ENCODE data around the gene AMMECR1L. TPM values are rescaled to one million over a fixed set of nuclear protein-coding genes. Genes with fewer than 3 reads are reported as not detected.

The AMMECR1L gene
- total and polyA plus RNA-seq, 10 of the 15 experiments (the other 5 are each of a cell fraction or from before 2014, with no cell fraction given): 2.7 to 12.1 (median 8.0) TPM

DNA sequence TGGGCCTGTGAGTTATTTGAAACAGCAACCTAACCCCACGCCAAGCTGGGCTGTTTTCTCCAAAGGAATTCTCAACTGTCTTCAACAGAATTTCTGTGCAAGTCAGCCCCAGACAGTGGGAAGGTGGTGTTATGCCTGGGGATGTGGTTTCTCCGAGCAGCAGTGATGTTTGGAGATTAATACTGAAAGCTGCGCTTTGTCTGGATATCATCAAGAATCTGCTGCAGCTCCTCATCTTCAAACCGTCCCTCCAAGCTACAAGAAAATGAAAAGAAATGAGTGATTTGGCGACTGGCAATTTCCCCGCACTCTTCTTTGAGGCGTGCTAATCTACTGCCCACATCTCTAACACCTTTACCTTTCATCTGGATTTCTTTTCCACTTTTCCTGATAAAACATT lies 37.8 kb downstream of the AMMECR1L start:
- ATAC-seq: no peak
- POLR2A ChIA-PET: interaction anchor here (1.0 to 1.2 kb wide), 2 partner anchors 9 to 13 kb away, joined by 3 read pairs; no protein-coding TSS in a partner anchor

DNA sequence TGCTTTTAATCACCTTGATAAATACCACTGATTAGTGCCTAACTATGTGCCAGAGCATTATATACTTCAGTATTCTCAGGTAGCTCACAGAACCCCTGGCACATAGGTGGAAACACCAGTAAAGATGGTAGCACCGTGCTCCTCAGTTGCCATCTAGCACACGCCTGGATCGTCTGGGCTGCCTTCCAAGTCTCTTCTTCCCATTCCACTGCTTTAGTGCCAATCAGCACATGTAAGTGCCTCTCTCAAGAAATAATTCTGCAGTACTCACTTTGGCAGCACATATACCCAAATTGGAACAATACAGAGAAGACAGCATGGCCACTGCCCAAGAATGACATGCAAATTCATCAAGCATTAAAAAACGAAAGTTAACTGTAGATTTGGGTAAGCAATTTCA lies 40.8 kb downstream of the AMMECR1L start:
- Histone ChIP-seq H3K4me1 (ENCODE audit: control insufficient read depth, insufficient read depth, low read length) (no peaks in the 10 kb centered on the region), H3K27me3 (replicated peaks in 1 of 2; ENCODE audit: control insufficient read depth in 2 of 2, insufficient read depth in 2 of 2, low read length in 1 of 2) (no peaks in the 10 kb centered on the region), H3K4me3 (no peak overlapping the region), H4K20me1 (ENCODE audit: control insufficient read depth, insufficient read depth) (peaks cover 2% of the 10 kb centered on the region; the same call in 1 of the 2 replicates), H3K79me2 (ENCODE audit: control insufficient read depth, insufficient read depth, low read length) (no peaks in the 10 kb centered on the region), H2AFZ (ENCODE audit: control insufficient read depth, low read depth, low read length) (no peak overlapping the region), H3K36me3 (ENCODE audit: control insufficient read depth in 2 of 2, insufficient read depth in 2 of 2, low read length in 1 of 2) (peaks cover 7 to 23% of the 10 kb centered on the region in 2 experiments), H3K9ac (ENCODE audit: control insufficient read depth, insufficient read depth, low read length) (no peak overlapping the region), H3K4me2 (ENCODE audit: control insufficient read depth, insufficient read depth) (no peak overlapping the region), H3K9me3 (replicated peaks; ENCODE audit: control insufficient read depth, insufficient read depth, low read length) (no peaks in the 10 kb centered on the region), H3K27ac (ENCODE audit: control insufficient read depth, insufficient read depth) (no peak overlapping the region)
- FAIRE-seq: no peak
- POLR2A ChIA-PET: interaction anchor here (1.0 kb wide), 1 partner anchor 15 kb away, joined by 3 read pairs; no protein-coding TSS in a partner anchor
- DNase-seq (ENCODE audit: low read depth, low spot score): no peak
- 75% methylated on average over 4 of the region's 4 CpGs for WGBS (ENCODE audit: insufficient coverage, insufficient replicate concordance, low lambda C conversion rate, missing lambda C conversion rate)
- SMC1A ChIA-PET (ENCODE audit: uncharacterized antibody, unreplicated experiment): interaction anchor here (1.2 kb wide), 1 partner anchor 15 kb away, joined by 3 read pairs; no protein-coding TSS in a partner anchor
- intact Hi-C loops (cut with micrococcal nuclease; ENCODE audit: unreplicated experiment) (no loop called here), in situ Hi-C loops (cut with MboI) (no loop called here)
- TSS peak; percentile 14 for BruUV-seq (replicated peaks)
- CTCF ChIA-PET: interaction anchor here (0.6 to 1.1 kb wide), 2 partner anchors 8 to 13 kb away, joined by 3 read pairs; no protein-coding TSS in a partner anchor
- RAD21 ChIA-PET (ENCODE audit: unreplicated experiment): interaction anchor here (0.6 kb wide), 1 partner anchor 62 kb away, joined by 4 read pairs; no protein-coding TSS in a partner anchor
- no peak for ATAC-seq
- TF ChIP-seq, protein P1, sequence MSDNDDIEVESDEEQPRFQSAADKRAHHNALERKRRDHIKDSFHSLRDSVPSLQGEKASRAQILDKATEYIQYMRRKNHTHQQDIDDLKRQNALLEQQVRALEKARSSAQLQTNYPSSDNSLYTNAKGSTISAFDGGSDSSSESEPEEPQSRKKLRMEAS (IDR thresholded peaks at IDR 0.05; ENCODE audit: low read depth, low read length): no peak
- TF ChIP-seq, protein P2, sequence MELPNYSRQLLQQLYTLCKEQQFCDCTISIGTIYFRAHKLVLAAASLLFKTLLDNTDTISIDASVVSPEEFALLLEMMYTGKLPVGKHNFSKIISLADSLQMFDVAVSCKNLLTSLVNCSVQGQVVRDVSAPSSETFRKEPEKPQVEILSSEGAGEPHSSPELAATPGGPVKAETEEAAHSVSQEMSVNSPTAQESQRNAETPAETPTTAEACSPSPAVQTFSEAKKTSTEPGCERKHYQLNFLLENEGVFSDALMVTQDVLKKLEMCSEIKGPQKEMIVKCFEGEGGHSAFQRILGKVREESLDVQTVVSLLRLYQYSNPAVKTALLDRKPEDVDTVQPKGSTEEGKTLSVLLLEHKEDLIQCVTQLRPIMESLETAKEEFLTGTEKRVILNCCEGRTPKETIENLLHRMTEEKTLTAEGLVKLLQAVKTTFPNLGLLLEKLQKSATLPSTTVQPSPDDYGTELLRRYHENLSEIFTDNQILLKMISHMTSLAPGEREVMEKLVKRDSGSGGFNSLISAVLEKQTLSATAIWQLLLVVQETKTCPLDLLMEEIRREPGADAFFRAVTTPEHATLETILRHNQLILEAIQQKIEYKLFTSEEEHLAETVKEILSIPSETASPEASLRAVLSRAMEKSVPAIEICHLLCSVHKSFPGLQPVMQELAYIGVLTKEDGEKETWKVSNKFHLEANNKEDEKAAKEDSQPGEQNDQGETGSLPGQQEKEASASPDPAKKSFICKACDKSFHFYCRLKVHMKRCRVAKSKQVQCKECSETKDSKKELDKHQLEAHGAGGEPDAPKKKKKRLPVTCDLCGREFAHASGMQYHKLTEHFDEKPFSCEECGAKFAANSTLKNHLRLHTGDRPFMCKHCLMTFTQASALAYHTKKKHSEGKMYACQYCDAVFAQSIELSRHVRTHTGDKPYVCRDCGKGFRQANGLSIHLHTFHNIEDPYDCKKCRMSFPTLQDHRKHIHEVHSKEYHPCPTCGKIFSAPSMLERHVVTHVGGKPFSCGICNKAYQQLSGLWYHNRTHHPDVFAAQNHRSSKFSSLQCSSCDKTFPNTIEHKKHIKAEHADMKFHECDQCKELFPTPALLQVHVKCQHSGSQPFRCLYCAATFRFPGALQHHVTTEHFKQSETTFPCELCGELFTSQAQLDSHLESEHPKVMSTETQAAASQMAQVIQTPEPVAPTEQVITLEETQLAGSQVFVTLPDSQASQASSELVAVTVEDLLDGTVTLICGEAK (IDR thresholded peaks at IDR 0.05; ENCODE audit: borderline replicate concordance): no peak
- TF ChIP-seq HCFC1 (IDR thresholded peaks at IDR 0.05; ENCODE audit: low read length) (no peak), YY1 (IDR thresholded peaks at IDR 0.05; ENCODE audit: low read depth, low read length) (no peak), STAT1 (conservative IDR thresholded peaks at IDR 0.05) (no peak)
- TF ChIP-seq, protein P3, sequence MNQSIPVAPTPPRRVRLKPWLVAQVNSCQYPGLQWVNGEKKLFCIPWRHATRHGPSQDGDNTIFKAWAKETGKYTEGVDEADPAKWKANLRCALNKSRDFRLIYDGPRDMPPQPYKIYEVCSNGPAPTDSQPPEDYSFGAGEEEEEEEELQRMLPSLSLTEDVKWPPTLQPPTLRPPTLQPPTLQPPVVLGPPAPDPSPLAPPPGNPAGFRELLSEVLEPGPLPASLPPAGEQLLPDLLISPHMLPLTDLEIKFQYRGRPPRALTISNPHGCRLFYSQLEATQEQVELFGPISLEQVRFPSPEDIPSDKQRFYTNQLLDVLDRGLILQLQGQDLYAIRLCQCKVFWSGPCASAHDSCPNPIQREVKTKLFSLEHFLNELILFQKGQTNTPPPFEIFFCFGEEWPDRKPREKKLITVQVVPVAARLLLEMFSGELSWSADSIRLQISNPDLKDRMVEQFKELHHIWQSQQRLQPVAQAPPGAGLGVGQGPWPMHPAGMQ (IDR thresholded peaks at IDR 0.05; ENCODE audit: borderline replicate concordance): no peak
- TF ChIP-seq, protein P4, sequence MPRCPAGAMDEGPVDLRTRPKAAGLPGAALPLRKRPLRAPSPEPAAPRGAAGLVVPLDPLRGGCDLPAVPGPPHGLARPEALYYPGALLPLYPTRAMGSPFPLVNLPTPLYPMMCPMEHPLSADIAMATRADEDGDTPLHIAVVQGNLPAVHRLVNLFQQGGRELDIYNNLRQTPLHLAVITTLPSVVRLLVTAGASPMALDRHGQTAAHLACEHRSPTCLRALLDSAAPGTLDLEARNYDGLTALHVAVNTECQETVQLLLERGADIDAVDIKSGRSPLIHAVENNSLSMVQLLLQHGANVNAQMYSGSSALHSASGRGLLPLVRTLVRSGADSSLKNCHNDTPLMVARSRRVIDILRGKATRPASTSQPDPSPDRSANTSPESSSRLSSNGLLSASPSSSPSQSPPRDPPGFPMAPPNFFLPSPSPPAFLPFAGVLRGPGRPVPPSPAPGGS (IDR thresholded peaks at IDR 0.05; ENCODE audit: borderline replicate concordance, insufficient read depth, low read depth, low read length, poor library complexity, severe bottlenecking): no peak

More for the DNA sequence above, 37.8 kb downstream of the AMMECR1L start:
- Histone ChIP-seq H3K4me1 (ENCODE audit: control insufficient read depth, insufficient read depth, low read length) (no peaks in the 10 kb centered on the region), H3K4me2 (ENCODE audit: control insufficient read depth, insufficient read depth) (no peak overlapping the region), H3K27ac (ENCODE audit: control insufficient read depth, insufficient read depth) (no peak overlapping the region), H3K36me3 (ENCODE audit: control insufficient read depth in 2 of 2, insufficient read depth in 2 of 2, low read length in 1 of 2) (peaks cover 7 to 24% of the 10 kb centered on the region in 2 experiments), H4K20me1 (ENCODE audit: control insufficient read depth, insufficient read depth) (peaks cover 2% of the 10 kb centered on the region; the same call in 1 of the 2 replicates), H2AFZ (ENCODE audit: control insufficient read depth, low read depth, low read length) (no peak overlapping the region), H3K9ac (ENCODE audit: control insufficient read depth, insufficient read depth, low read length) (no peak overlapping the region), H3K79me2 (ENCODE audit: control insufficient read depth, insufficient read depth, low read length) (peaks cover 17% of the 10 kb centered on the region), H3K9me3 (replicated peaks; ENCODE audit: control insufficient read depth, insufficient read depth, low read length) (no peaks in the 10 kb centered on the region), H3K4me3 (no peak overlapping the region), H3K27me3 (replicated peaks in 1 of 2; ENCODE audit: control insufficient read depth in 2 of 2, insufficient read depth in 2 of 2, low read length in 1 of 2) (no peaks in the 10 kb centered on the region)
- SMC1A ChIA-PET (ENCODE audit: uncharacterized antibody, unreplicated experiment): interaction anchor here (0.8 kb wide), 1 partner anchor 18 kb away, joined by 4 read pairs; no protein-coding TSS in a partner anchor
- no peak for DNase-seq (ENCODE audit: low read depth, low spot score)
- no TSS peak for BruUV-seq (replicated peaks)
- TF ChIP-seq RB1 (IDR thresholded peaks at IDR 0.05; ENCODE audit: borderline replicate concordance): no peak
- TF ChIP-seq KLF5 (IDR thresholded peaks at IDR 0.05; ENCODE audit: partially characterized antibody): no peak
- TF ChIP-seq KAT2A (conservative IDR thresholded peaks at IDR 0.05; ENCODE audit: control insufficient read depth, low read depth, low read length): no peak
- no peak for TF ChIP-seq NFYA (IDR thresholded peaks at IDR 0.05; ENCODE audit: borderline replicate concordance, low read depth, low read length)
- TF ChIP-seq YBX1 (IDR thresholded peaks at IDR 0.05): no peak
- WGBS (ENCODE audit: insufficient coverage, insufficient replicate concordance, low lambda C conversion rate, missing lambda C conversion rate): 78% methylated on average over 7 of the region's 7 CpGs
- in situ Hi-C loops (cut with MboI) (no loop called here), intact Hi-C loops (cut with micrococcal nuclease; ENCODE audit: unreplicated experiment) (no loop called here)
- RAD21 ChIA-PET (ENCODE audit: unreplicated experiment): no interaction called here
- CTCF ChIA-PET: no interaction called here
- FAIRE-seq: peak; percentile 47
